Stimulated activated naive CD8-positive, alpha-beta T cell treated with anti-CD3 and anti-CD28 coated beads, Interleukin-15, Interleukin-2, amounts not matched to agents 100 ng/mL and 50 ng/mL, for 24 hours (primary cell): ENCODE results near the gene DDX49.
A peak's percentile ranks its signal among the peaks of the same experiment; 100 is the strongest.

Source experiments
- H3K27ac Mint-ChIP-seq: one replicate; pipeline ENCODE4 v1.8.0; 2021; ENCODE audit warnings: mild to moderate bottlenecking, mixed read lengths
- H3K27me3 Mint-ChIP-seq: one replicate; pipeline ENCODE4 v1.8.0; 2021; ENCODE audit warnings: mixed read lengths
- H3K36me3 Mint-ChIP-seq: one replicate; pipeline ENCODE4 v1.8.0; 2021; ENCODE audit warnings: low read depth, mixed read lengths
- H3K4me1 Mint-ChIP-seq: one replicate; pipeline ENCODE4 v1.8.0; 2021; ENCODE audit warnings: low read depth, mixed read lengths
- H3K4me3 Mint-ChIP-seq: one replicate; pipeline ENCODE4 v1.8.0; 2021; ENCODE audit warnings: mild to moderate bottlenecking, mixed read lengths
- H3K9me3 Mint-ChIP-seq: one replicate; pipeline ENCODE4 v1.8.0; 2021; ENCODE audit warnings: mixed read lengths

Gene DDX49

DNA sequence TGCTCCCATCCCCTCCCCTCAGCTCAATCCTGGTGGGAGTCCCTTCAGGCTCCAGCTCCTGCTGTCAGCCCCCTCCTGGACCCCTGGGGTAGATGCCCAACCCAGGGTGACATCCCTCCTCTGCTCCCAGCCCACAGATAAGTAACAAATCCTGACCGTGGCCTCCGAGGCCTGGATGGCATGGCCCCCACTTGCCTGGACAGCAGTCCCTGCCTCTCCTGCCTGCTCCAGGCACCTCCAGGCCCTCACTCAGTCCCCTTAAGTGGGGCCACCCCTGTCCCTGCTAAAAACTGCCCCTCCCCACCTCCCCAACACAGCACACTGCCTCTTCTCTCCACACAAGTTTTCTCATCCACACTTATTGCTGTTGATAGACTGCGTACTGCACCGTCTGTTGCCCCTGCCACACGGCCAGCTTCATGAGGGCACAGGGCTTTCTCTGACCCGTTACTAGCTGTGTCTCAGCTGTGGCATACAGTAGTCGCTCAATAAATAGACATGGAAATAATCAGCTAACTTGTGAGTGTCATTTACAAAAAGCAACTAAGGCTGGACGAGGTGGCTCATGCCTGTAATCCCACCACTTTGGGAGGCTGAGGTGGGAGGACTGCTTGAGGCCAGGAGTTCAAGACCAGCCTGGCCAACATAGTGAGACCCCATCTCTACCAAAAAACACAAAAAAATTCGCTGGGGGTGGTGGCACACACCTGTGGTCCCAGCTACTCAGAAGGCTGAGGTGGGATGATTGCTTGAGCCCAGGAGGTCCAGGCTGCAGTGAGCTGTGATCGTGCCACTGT is 29.4 kb upstream of the DDX49 start:
- H3K27ac Mint-ChIP-seq = no peak overlapping the region
- H3K4me3 Mint-ChIP-seq = no peak overlapping the region
- H3K9me3 Mint-ChIP-seq = no peaks in the 10 kb centered on the region
- no peaks in the 10 kb centered on the region for H3K36me3 Mint-ChIP-seq
- peaks cover 3% of the 10 kb centered on the region for H3K4me1 Mint-ChIP-seq
- H3K27me3 Mint-ChIP-seq = peaks cover 11% of the 10 kb centered on the region

DNA sequence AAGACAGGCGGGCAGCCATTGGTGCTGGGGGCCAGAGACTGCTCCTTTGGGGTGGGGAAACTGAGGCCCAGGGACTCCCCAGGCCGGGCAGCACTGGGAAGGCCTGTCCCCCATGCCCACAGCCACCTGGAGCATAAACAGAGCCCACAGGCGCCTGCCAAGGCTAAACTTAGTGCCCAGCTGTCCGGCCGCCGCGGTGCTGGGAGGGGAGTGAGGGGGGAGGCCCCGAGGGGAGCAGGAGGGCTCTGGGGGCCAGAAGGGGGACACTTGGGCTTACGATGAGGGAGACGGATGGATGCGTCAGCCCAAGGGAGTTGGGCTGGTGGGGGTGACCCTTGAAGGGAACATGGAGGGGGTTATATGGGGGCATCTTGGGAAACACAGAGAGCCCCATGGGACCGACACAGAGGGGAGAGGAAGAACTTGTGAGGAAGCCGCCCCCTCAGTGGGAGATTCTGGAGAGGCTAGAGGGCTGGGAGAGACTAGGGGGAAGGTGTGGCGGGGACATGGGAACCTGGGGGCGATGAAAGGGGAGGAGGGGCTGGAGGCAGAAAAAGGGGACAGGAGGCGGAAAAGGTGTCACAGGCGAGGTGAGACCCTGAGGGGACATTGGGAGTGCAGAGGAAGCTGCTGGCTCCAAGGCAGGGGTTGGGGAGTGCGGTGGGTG is 25.8 kb upstream of the DDX49 start:
- H3K27ac Mint-ChIP-seq = no peak overlapping the region

DNA sequence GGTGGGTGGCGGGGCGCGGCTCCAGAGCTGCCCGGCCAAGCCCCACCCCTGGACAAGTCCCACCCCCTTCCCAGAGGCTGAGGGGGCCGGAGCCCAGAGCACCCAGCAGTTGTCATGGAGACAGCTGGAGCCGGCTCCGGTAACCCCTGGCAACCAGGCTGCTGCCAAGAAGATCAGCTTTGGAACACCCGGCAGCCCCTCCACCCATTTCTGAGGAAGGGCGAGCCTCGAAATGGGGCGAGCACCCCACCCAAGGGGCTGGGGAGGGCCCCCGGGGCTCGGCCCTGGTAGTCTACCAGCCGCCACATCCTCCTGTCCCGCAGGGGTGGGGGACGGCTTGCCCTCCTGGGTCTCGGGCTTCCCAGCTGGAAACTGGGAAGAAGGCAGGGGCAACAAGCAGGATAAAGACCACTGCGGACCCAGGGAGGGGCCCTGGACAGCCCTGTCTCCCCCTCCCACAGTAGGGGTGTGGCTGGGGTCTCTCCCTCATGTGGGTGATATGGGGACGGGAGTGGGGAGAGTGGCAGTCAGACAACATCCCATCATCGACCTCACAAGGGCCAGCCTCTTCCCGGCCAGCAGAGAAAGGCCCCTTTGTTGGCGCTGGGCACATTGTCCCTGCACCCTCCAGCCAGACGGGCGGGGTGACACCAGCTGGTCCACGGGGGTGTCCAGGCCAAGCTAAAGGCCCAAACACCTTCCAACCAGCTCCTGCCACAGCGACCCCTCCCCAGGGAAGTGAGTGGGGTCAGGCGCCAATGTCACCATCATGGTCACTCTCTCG is 25.1 kb upstream of the DDX49 start:
- no peak overlapping the region for H3K27ac Mint-ChIP-seq
- no peaks in the 10 kb centered on the region for H3K9me3 Mint-ChIP-seq
- peaks cover 23% of the 10 kb centered on the region for H3K27me3 Mint-ChIP-seq
- H3K4me3 Mint-ChIP-seq = no peak overlapping the region
- no peaks in the 10 kb centered on the region for H3K36me3 Mint-ChIP-seq
- H3K4me1 Mint-ChIP-seq = peaks cover 9% of the 10 kb centered on the region

More for the DNA sequence above, 25.8 kb upstream of the DDX49 start:
- peaks cover 9% of the 10 kb centered on the region for H3K4me1 Mint-ChIP-seq
- H3K27me3 Mint-ChIP-seq = peaks cover 26% of the 10 kb centered on the region
- H3K36me3 Mint-ChIP-seq = no peaks in the 10 kb centered on the region
- H3K4me3 Mint-ChIP-seq = no peak overlapping the region
- H3K9me3 Mint-ChIP-seq = no peaks in the 10 kb centered on the region

DNA sequence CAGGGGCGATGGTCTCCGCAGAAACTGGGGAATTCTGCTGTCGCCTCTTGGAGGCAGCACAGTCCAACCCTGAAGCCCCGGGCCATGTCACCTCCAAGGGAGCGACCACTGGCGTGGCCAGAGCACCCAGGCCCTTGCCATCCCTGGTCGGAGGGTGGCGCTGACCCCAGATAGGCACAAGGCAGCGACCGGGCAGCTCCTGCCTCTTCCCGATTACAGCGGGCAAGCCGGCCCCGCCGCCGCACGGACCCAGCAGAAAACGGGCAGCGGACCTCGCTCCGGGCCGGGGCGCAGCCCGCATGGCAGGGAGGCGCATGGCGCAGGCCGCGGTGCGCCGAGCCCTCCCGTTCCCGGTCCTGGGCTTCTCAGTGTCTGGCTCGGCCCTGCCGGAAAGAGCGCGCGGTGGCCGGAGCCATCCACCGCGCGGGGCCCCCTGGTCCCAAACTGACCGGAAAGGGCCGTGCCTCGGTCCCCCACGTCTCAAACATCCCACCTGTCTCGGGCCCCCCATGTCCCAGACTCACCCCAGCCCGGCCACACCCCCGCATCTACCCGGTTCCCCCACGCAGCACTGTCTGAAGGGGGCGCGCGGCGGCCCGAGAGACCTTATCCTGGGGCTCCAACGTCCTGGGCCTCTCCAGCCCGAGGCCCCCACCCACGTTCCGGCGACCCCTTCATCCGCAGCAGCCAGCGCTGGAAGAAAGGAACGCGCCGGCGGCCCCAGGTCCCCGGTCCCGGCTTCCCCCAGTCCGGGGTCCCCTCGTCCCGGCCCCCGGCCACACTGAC is 24.3 kb upstream of the DDX49 start:
- no peaks in the 10 kb centered on the region for H3K36me3 Mint-ChIP-seq

DNA sequence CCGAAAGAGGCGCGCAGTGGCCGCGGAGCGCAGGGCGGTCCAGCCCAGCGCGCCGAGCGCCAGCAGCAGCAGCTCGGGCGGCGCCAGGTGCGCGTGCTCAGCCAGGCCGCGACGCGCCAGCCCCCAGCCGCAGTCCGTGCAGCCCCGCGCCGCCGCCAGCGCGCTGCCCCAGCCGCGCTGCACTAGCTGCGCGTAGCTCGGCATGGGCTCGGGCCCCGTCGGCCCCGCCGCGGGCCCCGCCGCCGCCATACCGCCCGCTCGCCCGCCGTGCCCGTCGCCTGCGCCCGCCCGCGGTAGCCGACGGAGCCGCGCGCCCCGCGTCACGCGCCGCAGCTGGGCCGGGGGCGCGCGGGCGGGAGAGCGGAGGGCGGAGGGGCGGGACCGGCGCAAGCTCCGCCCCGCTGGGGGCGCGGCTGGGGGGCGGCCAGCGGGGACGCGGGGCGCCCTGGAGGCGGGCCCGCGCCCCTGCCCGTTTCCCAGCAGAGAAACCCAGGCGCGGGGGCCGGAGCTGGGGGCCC is 23.6 kb upstream of the DDX49 start, which contains the start of gene CERS1:
Gene CERS1, minus strand, starts transcription at position 335 of the 518 bp plus-strand sequence. Its CDS starts 86 bp downstream, at position 249.
- peak within 1 kb of the TSS; percentile 49 for H3K4me3 Mint-ChIP-seq
- H3K27me3 Mint-ChIP-seq = peaks cover 23% of the 10 kb centered on the region
- peaks cover 9% of the 10 kb centered on the region for H3K4me1 Mint-ChIP-seq
- peaks cover 5% of the 10 kb centered on the region for H3K36me3 Mint-ChIP-seq
- H3K27ac Mint-ChIP-seq = no peak within 1 kb of the TSS
- no peaks in the 10 kb centered on the region for H3K9me3 Mint-ChIP-seq

More for the DNA sequence above, 24.3 kb upstream of the DDX49 start:
- Mint-ChIP-seq H3K9me3 (no peaks in the 10 kb centered on the region), H3K4me1 (peaks cover 9% of the 10 kb centered on the region), H3K27me3 (peaks cover 23% of the 10 kb centered on the region), H3K27ac (no peak overlapping the region), H3K4me3 (no peak overlapping the region)

DNA sequence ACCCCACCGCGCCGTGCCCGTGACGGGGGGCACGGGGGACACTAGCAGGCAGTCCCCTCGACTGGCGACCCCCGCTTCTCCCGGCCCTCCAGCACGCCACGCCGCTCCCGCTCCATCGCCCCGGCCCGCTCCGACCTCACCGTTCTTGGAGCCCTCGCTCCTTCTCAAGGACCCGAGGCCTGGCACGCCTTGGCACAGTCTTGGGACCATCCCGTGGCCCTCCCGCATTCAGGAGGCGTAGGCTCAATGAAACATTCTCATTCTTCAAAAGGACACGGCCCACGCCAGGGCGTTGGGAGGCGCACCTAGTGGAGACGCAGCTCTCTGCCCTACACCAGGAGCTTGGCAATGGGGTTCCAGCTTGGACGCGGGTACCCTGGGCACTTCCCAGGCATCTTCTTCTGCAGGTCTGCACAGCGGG is 23.1 kb upstream of the DDX49 start:
- Mint-ChIP-seq H3K27ac (no peak overlapping the region), H3K4me1 (peaks cover 9% of the 10 kb centered on the region), H3K4me3 (peak overlapping the region; percentile 49), H3K36me3 (peaks cover 7% of the 10 kb centered on the region), H3K27me3 (peaks cover 23% of the 10 kb centered on the region), H3K9me3 (no peaks in the 10 kb centered on the region)

DNA sequence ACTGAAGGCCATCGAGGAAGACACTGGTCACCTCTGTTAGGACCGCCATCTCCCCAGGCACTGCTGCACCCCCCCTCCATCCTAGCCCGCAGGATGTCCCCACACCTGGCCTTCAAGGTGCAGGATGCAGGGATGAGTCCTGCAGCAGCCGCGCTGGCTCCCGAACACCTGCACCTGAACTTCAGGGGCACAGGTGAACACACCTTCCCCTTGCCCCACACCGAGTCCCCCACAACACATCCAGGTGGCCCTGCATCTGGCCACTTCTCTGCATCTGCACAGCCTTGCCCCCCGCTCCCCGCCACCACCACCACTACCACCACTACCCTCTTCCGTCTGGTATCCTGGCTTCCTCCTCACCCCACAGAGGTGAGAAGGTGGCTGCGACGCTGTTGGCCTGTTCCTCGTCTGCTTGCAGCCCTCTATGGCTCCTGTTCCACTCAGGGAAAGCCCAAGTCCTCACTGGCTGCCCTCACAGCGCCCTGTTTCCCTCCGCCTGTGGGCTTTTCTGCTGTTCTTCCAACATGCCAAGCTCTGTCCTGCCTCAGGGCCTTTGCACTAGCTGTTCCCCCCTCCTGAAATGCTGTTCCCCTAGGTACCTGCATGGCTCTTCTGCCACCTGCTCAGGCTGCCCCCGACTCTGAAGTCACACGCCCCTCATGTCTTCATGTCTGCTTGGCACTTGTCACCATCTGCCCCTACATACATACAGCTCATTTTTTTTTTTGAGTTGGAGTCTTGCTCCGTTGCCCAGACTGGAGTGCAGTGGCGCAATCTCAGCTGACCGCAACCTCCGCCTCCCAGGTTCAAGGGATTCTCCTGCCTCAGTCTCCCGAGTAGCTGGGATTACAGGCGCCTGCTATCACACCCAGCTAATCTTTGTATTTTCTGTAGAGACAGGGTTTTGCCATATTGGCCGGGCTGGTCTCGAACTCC is 22.2 kb upstream of the DDX49 start:
- H3K4me1 Mint-ChIP-seq = peaks cover 9% of the 10 kb centered on the region
- no peak overlapping the region for H3K4me3 Mint-ChIP-seq
- H3K9me3 Mint-ChIP-seq = no peaks in the 10 kb centered on the region
- no peak overlapping the region for H3K27ac Mint-ChIP-seq
- H3K27me3 Mint-ChIP-seq = peaks cover 23% of the 10 kb centered on the region
- H3K36me3 Mint-ChIP-seq = peaks cover 7% of the 10 kb centered on the region

DNA sequence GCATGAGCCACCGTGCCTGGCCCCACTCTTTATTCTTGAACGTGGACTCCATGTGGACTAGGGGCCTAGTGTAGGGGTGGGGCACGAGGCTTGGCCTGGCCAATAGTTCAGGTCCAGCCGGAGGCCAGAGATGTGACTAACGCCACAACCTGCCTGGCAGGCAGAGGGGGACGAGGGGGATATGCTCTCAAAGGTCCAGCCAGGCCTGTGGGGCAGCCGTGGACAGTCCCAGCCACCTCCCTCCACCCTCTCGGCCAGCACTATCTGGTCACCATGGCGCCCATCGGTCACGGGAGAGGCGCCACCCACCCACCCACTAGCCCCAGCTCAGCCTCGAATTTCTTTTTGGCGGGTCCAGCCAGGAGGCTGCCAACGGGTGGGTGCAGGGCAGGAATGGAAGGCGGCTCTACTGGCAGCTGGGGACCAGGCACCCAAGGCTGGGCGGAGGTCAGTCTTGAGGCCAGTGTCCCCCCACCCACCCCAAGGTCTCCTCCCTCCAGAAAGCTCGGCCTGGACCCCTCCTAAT is 21.4 kb upstream of the DDX49 start:
- Mint-ChIP-seq H3K4me3 (no peak overlapping the region), H3K27ac (no peak overlapping the region), H3K36me3 (peaks cover 7% of the 10 kb centered on the region), H3K9me3 (no peaks in the 10 kb centered on the region), H3K4me1 (peaks cover 9% of the 10 kb centered on the region), H3K27me3 (peaks cover 23% of the 10 kb centered on the region)

DNA sequence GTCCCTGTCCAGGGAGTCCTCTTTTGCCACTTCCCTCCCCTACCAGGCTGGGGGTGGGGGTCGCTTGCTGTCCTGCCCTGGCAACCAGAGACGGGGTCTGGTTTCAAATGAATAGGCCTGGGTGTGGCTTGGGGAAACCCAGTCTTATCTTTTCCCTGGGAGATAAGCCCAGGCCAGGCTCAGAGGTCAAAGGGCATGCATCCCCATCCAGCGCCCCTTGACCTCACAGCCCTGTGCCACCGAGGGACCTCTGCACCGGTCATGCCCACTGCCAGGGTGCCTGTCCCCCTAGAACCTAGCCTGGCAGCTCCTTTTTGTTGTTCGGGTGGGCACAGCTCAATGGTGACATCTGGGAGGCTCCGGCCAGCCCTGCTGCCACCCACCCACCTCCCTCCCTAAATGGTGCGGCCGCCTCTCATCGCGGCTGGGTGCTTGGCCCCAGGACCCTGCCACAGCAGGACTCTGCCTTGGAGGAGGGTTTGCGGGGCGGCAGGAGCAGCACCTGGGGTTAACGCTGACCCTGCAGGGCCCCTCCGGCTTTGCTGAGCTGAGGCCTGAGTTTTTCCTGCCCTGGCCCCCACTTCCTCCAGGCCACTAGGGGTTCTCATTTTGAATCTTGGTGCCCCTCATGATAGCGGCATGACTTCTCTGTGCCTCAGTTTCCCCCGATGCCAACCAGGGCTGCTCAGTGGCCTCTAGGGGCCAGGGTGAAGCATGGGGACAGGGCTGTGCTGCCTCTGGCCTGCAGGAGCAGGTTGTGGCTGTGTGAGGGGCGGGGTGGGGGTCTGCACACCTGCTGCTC is 20.7 kb upstream of the DDX49 start:
- H3K36me3 Mint-ChIP-seq = peaks cover 7% of the 10 kb centered on the region
- no peaks in the 10 kb centered on the region for H3K9me3 Mint-ChIP-seq
- H3K4me3 Mint-ChIP-seq = no peak overlapping the region
- peaks cover 9% of the 10 kb centered on the region for H3K4me1 Mint-ChIP-seq
- peaks cover 22% of the 10 kb centered on the region for H3K27me3 Mint-ChIP-seq
- H3K27ac Mint-ChIP-seq = no peak overlapping the region

DNA sequence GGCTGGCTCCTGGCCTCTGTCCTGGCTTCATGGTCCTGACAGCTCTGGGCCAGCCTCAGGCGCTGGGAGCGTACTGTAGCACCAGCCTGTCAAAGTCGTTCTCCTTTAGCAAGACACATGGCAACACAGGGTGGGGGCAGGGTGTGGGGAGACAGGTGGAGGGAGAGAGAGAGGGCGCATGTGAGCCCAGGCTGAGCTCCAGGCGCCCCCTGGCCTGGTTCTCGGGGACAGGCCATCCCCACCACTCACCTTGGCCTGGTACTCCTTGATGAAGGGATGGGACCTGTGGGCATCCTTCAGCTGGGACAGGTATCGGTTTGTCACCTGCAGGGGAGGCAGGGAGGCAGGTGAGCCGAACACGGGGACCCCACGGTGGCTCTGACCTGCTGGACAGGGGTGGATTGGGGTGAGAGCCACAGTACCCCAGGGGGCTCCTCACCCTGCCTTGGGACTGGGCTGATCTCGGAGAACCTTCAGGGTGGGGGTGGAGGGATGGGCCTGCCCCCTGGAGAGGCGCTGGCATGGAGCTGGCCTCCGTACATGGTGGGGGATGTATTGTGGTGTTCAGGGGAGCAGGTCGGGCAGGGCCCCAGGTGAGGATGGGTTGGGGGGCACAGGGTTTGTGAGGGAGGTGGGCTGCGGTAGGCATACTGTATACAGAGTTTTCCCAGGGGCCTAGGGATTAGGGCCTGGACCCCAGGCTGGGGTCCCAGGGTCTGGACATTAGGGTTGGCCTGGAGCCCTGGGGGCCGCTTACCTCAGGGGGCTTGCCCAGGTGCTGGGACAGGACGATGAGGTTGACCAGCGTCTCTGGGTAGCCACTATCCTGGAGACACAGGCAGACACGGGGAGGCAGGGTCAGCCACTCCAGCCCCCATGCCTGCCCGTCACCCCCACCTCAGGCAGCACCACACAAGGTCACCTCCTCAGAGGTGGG is 19.6 kb upstream of the DDX49 start:
- no peaks in the 10 kb centered on the region for H3K9me3 Mint-ChIP-seq
- H3K27me3 Mint-ChIP-seq = peaks cover 17% of the 10 kb centered on the region
- peaks cover 6% of the 10 kb centered on the region for H3K4me1 Mint-ChIP-seq
- no peak overlapping the region for H3K27ac Mint-ChIP-seq
- H3K36me3 Mint-ChIP-seq = peaks cover 7% of the 10 kb centered on the region
- H3K4me3 Mint-ChIP-seq = no peak overlapping the region

DNA sequence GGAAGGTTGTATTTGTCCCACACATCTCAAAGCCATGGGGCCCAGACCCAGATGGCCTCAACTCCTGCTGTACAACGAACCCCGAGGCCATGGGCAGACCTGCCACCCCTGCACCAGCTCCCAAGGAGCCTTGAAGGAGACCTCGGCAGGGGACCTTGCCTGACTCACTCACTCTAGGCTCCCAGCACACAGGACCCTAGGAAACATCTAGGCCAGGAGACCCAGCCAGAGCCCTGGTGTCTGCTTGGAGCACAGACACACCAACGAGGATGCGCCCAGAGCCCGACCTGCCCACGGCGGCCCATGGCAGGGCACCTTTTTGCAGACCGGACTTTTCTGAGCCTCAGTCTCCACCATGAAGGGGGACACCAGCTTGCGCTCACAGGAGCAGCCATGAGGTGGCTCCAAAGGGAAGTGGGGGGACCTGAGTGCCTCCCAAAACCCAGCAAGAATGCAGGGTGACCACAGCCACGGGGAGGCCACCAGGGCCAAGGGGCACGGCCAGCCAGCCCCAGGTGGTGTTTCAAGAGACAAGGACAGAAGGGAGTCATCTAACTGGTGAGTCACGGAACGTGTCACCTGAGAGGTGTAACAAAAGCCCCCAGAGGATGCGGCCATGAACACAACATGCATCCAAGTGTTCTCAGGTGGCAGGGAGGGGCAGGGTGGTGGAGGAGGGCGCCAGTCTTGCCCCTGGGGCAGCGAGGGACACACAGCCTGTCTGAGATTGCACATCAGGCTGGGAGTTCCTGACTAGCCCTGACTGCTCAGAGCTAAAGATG is 18.6 kb upstream of the DDX49 start:
- Mint-ChIP-seq H3K4me3 (no peak overlapping the region), H3K27me3 (peaks cover 15% of the 10 kb centered on the region), H3K27ac (no peak overlapping the region), H3K4me1 (peaks cover 6% of the 10 kb centered on the region), H3K36me3 (peaks cover 7% of the 10 kb centered on the region), H3K9me3 (no peaks in the 10 kb centered on the region)
